Muscle of back (tissue), 11 donors: ENCODE measurements around the gene RNF151. TPM values are rescaled to one million over a fixed set of nuclear protein-coding genes. Genes with fewer than 3 reads are reported as not detected.
"Not testable (repeated sequence)": the region's sequence is repeated elsewhere in the genome, so short reads cannot be mapped to it uniquely, and the experiment has no call there.

ENCODE experiments used
- DNase-seq, 3 donors: peaks; one replicate each; pipeline versions ENCODE4 v3.0.0 to v3.0.0-alpha.2; 2013
- polyA plus RNA-seq, 10 donors: library from polyadenylated mRNA; unstranded; fragments of 120-200 nt; gene quantifications; one replicate each; pipeline ENCODE4 v1.2.1, GENCODE V29; 2013; ENCODE audit not compliant: insufficient read length in 10 of 10

RNF151 gene
- polyA plus RNA-seq, 10 donors = not detected

- DNase-seq = peak; percentile 86 to 97 (median 94)
Measured at GRCh38 chr16:1959269-1960039, 7.2 kb upstream of the RNF151 start, which contains the start of gene NDUFB10. Gene NDUFB10, plus strand, starts transcription at chr16:1959538. Its CDS starts 87 bp downstream, at chr16:1959625.

GRCh38 chr16:1960665-1961630, 5.7 kb upstream of the RNF151 start:
- no peak for DNase-seq

- DNase-seq = no peak
Measured at GRCh38 chr16:1961651-1962067, 5.0 kb upstream of the RNF151 start.

GRCh38 chr16:1962161-1963153, 4.2 kb upstream of the RNF151 start:
- DNase-seq = not testable (repeated sequence)

- peak in 1 of 3 donors; percentile 59 for DNase-seq
Measured at GRCh38 chr16:1963806-1964505, 2.7 kb upstream of the RNF151 start.

GRCh38 chr16:1964506-1965395, 1.9 kb upstream of the RNF151 start, which contains the start of gene RPS2:
Gene RPS2, minus strand, starts transcription at chr16:1964826. Its CDS starts 201 bp downstream, at chr16:1964625.
- peak; percentile 99 for DNase-seq

GRCh38 chr16:1965396-1966001, 1.2 kb upstream of the RNF151 start:
- DNase-seq = no peak

GRCh38 chr16:1968146-1968953, 1.7 kb downstream of the RNF151 start:
- DNase-seq = no peak

GRCh38 chr16:1971796-1972489, 5.3 kb downstream of the RNF151 start, which contains the start of gene TBL3:
Gene TBL3, plus strand, starts transcription at chr16:1972053. Its CDS starts 112 bp downstream, at chr16:1972165.
- peak; percentile 95 to 98 (median 97) for DNase-seq

- no peak for DNase-seq
Measured at GRCh38 chr16:1972490-1972877, 5.8 kb downstream of the RNF151 start.

GRCh38 chr16:1973461-1974156, 7.0 kb downstream of the RNF151 start:
- DNase-seq = no peak

- no peak for DNase-seq
Measured at GRCh38 chr16:1974157-1975070, 7.8 kb downstream of the RNF151 start.

GRCh38 chr16:1975432-1976215, 9.0 kb downstream of the RNF151 start:
- no peak for DNase-seq

GRCh38 chr16:1976216-1976520, 9.5 kb downstream of the RNF151 start:
- no peak for DNase-seq
